Measurements from ENCODE around the gene MGMT. TPM values are rescaled to one million over a fixed set of nuclear protein-coding genes. Genes with fewer than 3 reads are reported as not detected.

Gene MGMT
- total RNA-seq, 1 donor from 2014 or later: 19.6 TPM

DNA sequence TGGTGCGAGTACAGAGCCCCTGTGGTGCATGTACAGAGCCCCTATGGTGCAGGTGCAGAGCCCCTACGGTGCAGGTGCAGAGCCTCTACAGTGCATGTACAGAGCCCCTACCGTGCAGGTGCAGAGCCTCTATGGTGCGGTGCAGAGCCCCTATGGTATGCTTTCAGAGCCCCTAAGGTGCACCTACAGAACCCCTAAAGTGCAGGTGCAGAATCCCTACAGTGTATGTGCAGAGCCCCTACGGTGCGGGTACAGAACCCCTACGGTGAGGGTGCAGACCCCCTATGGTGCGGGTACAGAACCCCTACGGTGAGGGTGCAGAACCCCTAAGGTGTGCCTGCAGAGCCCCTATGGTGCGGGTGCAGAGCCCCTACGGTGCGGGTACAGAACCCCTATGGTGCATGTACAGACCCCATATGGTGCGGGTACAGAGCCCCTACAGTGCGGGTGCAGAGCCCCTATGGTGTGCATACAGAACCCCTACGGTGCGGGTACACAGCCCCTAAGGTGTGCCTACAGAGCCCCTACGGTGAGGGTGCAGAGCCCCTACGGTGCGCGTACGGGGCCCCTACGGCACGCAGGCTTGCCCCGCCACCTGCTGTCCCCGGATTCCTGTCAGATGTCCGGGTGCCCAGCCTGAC is 53.5 kb downstream of the MGMT start:
- Mint-ChIP-seq H3K9me3 (peaks cover 18% of the 10 kb centered on the region), H3K4me3 (no peak overlapping the region), H3K36me3 (ENCODE audit: low read depth) (no peaks in the 10 kb centered on the region), H3K27me3 (ENCODE audit: insufficient read depth) (no peaks in the 10 kb centered on the region), H3K27ac (no peak overlapping the region), H3K4me1 (ENCODE audit: low read depth) (no peaks in the 10 kb centered on the region)
- no peak for DNase-seq (ENCODE audit: low spot score)
- intact Hi-C loops (cut with micrococcal nuclease): no loop called here

DNA sequence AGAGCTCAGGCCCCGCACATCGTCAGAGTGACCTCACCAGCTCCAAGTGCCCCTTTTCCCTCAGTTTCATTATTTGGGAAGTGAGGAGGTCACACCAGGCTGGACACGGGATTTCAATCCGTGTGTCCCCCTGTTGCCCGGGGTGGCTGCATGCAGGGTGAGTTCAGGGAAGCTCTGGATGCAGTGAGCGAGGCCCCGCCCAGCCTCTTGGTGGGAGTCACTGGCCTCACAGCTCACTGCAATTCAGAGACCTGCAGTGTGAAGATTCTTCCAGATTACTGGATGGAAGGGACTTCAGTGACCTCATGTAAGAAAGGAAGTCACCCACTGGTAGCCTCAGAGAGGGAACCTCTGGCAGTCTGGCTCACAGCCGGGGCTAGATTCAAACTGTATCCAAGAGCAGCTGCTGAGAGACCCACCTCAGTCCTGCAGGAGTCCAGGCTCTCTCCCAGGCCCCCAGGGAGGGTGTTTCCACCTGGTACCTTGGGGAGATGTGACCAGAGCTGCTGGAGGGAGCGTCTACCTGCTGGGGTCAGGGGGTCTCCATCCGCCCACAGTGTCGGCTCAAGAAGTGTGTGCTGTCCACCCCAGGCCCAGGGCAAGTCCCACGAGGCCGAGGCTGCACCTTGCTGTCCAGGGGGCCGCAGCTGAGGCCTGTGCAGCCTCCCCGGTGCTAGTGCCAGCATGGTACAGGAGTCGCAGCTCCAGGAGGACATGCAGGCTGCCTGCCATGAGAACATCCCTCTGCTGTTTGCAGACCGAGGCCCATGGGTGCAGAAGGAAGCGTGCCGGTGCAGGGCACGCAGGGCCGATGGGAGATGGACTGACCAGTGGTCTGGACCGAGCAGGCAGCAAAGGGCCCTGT is 54.4 kb downstream of the MGMT start:
- intact Hi-C loops (cut with micrococcal nuclease): no loop called here
- DNase-seq (ENCODE audit: low spot score): no peak
- Mint-ChIP-seq H3K36me3 (ENCODE audit: low read depth) (no peaks in the 10 kb centered on the region), H3K27ac (no peak overlapping the region), H3K4me1 (ENCODE audit: low read depth) (no peaks in the 10 kb centered on the region), H3K9me3 (peaks cover 16% of the 10 kb centered on the region), H3K27me3 (ENCODE audit: insufficient read depth) (no peaks in the 10 kb centered on the region), H3K4me3 (no peak overlapping the region)

- Mint-ChIP-seq H3K9me3 (peaks cover 16% of the 10 kb centered on the region), H3K27ac (no peak overlapping the region), H3K4me3 (no peak overlapping the region), H3K27me3 (ENCODE audit: insufficient read depth) (no peaks in the 10 kb centered on the region), H3K4me1 (ENCODE audit: low read depth) (no peaks in the 10 kb centered on the region), H3K36me3 (ENCODE audit: low read depth) (no peaks in the 10 kb centered on the region)
- DNase-seq (ENCODE audit: low spot score): no peak
- intact Hi-C loops (cut with micrococcal nuclease): no loop called here
These were observed 55.1 kb downstream of the MGMT start for GRCh38 chr10:129522041-129522585.

DNA sequence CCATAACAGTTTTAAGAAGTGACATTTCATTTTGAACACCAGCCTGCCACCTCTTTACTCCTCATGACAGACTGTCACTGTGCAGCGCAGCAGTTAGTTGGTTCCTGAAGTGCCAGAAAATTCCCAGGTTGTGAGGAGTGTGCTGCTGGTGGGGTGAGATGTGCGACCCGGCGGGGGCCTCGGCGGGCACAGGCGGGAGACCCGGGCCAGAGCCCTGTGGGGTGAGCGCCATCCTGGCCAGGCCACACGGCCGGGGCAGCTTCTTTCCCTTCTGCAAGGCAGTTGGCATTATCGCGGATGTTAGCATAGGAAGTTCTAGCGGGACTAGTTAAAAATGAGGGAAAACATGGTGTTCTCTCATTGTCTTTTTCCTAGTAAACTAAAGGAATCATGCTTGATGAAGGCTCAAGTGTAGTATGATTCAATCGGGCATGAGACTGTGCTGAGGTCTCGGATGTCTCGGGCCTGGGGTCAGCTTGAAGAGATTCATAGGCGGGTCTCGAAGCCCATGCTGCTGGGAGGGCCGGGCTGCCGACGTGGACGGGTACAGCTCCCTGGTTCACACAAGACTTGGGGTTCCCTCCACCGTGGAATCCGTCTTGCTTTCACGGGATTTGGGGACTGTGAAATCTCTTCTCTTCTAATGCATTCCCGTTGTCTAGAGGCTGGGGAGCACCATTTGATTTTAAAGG is 56.1 kb downstream of the MGMT start:
- H3K36me3 Mint-ChIP-seq (ENCODE audit: low read depth): no peaks in the 10 kb centered on the region
- no peak overlapping the region for H3K4me3 Mint-ChIP-seq
- H3K9me3 Mint-ChIP-seq: peaks cover 16% of the 10 kb centered on the region
- intact Hi-C loops (cut with micrococcal nuclease): no loop called here
- H3K27ac Mint-ChIP-seq: no peak overlapping the region
- no peak for DNase-seq (ENCODE audit: low spot score)
- no peaks in the 10 kb centered on the region for H3K4me1 Mint-ChIP-seq (ENCODE audit: low read depth)
- no peaks in the 10 kb centered on the region for H3K27me3 Mint-ChIP-seq (ENCODE audit: insufficient read depth)

- Mint-ChIP-seq H3K27me3 (ENCODE audit: insufficient read depth) (no peaks in the 10 kb centered on the region), H3K36me3 (ENCODE audit: low read depth) (no peaks in the 10 kb centered on the region), H3K9me3 (peaks cover 14% of the 10 kb centered on the region), H3K4me3 (no peak overlapping the region), H3K4me1 (ENCODE audit: low read depth) (no peaks in the 10 kb centered on the region), H3K27ac (no peak overlapping the region)
- intact Hi-C loops (cut with micrococcal nuclease): no loop called here
- no peak for DNase-seq (ENCODE audit: low spot score)
These were observed 56.8 kb downstream of the MGMT start for GRCh38 chr10:129523723-129524316.

DNA sequence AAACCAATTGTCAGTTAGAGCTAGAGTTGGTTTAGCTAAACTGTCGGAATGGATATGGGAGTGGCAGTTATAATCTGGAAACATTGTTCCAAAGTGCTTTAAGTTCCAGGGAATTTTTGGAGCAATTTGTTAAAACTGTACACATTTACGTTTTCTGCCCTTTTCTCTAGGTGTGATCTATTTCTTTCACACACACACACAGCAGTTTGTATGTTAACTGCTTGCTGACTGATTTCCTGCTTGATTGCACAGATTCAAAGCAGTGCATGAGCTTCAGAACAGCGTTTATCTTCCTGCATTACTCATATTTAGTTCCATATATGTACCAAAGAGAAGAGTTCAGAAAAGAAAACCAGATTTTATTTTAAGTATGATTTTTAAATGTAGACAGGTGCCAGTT is 57.9 kb downstream of the MGMT start:
- no peaks in the 10 kb centered on the region for H3K4me1 Mint-ChIP-seq (ENCODE audit: low read depth)
- intact Hi-C loops (cut with micrococcal nuclease): no loop called here
- no peak overlapping the region for H3K4me3 Mint-ChIP-seq
- H3K9me3 Mint-ChIP-seq: peaks cover 7% of the 10 kb centered on the region
- no peak overlapping the region for H3K27ac Mint-ChIP-seq
- no peak for DNase-seq (ENCODE audit: low spot score)
- H3K36me3 Mint-ChIP-seq (ENCODE audit: low read depth): no peaks in the 10 kb centered on the region
- no peaks in the 10 kb centered on the region for H3K27me3 Mint-ChIP-seq (ENCODE audit: insufficient read depth)

- Mint-ChIP-seq H3K27me3 (ENCODE audit: insufficient read depth) (no peaks in the 10 kb centered on the region), H3K9me3 (peaks cover 7% of the 10 kb centered on the region), H3K4me1 (ENCODE audit: low read depth) (no peaks in the 10 kb centered on the region), H3K36me3 (ENCODE audit: low read depth) (no peaks in the 10 kb centered on the region), H3K27ac (no peak overlapping the region), H3K4me3 (no peak overlapping the region)
- intact Hi-C loops (cut with micrococcal nuclease): no loop called here
- DNase-seq (ENCODE audit: low spot score): no peak
These were observed 58.4 kb downstream of the MGMT start for GRCh38 chr10:129525401-129525801.

DNA sequence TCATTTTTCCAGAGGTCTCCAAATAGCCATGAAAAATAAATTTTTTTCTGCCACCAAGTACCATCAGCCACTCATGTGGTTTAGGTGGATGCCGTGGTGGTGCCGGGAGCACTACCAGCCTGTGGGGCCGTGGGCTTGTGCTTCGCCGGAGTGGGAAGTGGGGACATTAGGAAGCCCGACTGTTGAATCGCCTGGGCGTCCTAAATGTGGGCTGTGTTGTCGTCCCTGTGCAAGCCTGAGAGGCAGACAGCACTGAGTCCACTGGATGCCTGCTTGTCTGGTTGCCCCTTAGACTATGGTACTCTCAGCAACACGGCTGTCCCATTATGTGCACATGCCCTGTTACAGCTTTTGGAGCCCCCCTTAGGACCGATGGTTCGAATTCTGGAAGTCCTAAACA is 59.9 kb downstream of the MGMT start:
- H3K9me3 Mint-ChIP-seq: peaks cover 7% of the 10 kb centered on the region
- no peaks in the 10 kb centered on the region for H3K27me3 Mint-ChIP-seq (ENCODE audit: insufficient read depth)
- intact Hi-C loops (cut with micrococcal nuclease): no loop called here
- no peak for DNase-seq (ENCODE audit: low spot score)
- no peak overlapping the region for H3K27ac Mint-ChIP-seq
- no peaks in the 10 kb centered on the region for H3K4me1 Mint-ChIP-seq (ENCODE audit: low read depth)
- H3K4me3 Mint-ChIP-seq: no peak overlapping the region
- H3K36me3 Mint-ChIP-seq (ENCODE audit: low read depth): no peaks in the 10 kb centered on the region

- Mint-ChIP-seq H3K4me1 (ENCODE audit: low read depth) (no peaks in the 10 kb centered on the region), H3K27ac (no peak overlapping the region), H3K27me3 (ENCODE audit: insufficient read depth) (no peaks in the 10 kb centered on the region), H3K9me3 (peaks cover 7% of the 10 kb centered on the region), H3K4me3 (no peak overlapping the region), H3K36me3 (ENCODE audit: low read depth) (no peaks in the 10 kb centered on the region)
- no peak for DNase-seq (ENCODE audit: low spot score)
- intact Hi-C loops (cut with micrococcal nuclease): no loop called here
These were observed 61.4 kb downstream of the MGMT start for GRCh38 chr10:129528376-129528978.

GRCh38 chr10:129530581-129530980 is 63.5 kb downstream of the MGMT start:
- no peaks in the 10 kb centered on the region for H3K27me3 Mint-ChIP-seq (ENCODE audit: insufficient read depth)
- intact Hi-C loops (cut with micrococcal nuclease): no loop called here
- H3K9me3 Mint-ChIP-seq: peaks cover 7% of the 10 kb centered on the region
- H3K36me3 Mint-ChIP-seq (ENCODE audit: low read depth): no peaks in the 10 kb centered on the region
- no peaks in the 10 kb centered on the region for H3K4me1 Mint-ChIP-seq (ENCODE audit: low read depth)
- DNase-seq (ENCODE audit: low spot score): no peak
- H3K27ac Mint-ChIP-seq: no peak overlapping the region
- no peak overlapping the region for H3K4me3 Mint-ChIP-seq

- H3K27me3 Mint-ChIP-seq (ENCODE audit: insufficient read depth): no peaks in the 10 kb centered on the region
- intact Hi-C loops (cut with micrococcal nuclease): no loop called here
- peaks cover 7% of the 10 kb centered on the region for H3K9me3 Mint-ChIP-seq
- H3K4me1 Mint-ChIP-seq (ENCODE audit: low read depth): no peaks in the 10 kb centered on the region
- no peaks in the 10 kb centered on the region for H3K36me3 Mint-ChIP-seq (ENCODE audit: low read depth)
- no peak overlapping the region for H3K4me3 Mint-ChIP-seq
- no peak overlapping the region for H3K27ac Mint-ChIP-seq
- DNase-seq (ENCODE audit: low spot score): no peak
These were observed 64.3 kb downstream of the MGMT start for GRCh38 chr10:129531195-129531968.

Measured in activated T-helper 1 cell treated with anti-CD3 and anti-CD28 coated beads, Interleukin-12 subunit alpha, Interleukin-12 subunit beta, Interleukin-2, Interleukin-4 antibody, amounts not matched to agents 30 ng/mL and 10 ng/mL and 1 ng/mL, durations not matched to agents 14 hours and 24 hours and 36 hours (primary cell).